K562 (cell line): ENCODE results near the gene TMEM260. TPM values are rescaled to one million over a fixed set of nuclear protein-coding genes. Genes with fewer than 3 reads are reported as not detected.

ENCODE experiments used
- ATAC-seq: fragments of 200-7000 bp; cut with Tn5 transposase; 3 replicates; pipeline ENCODE4 v1.9.1; 2020; ENCODE audit warnings: moderate library complexity
- BruUV-seq: library from RNA; stranded (reverse); fragments of 400-500 nt; replicated peaks from 2 replicates; lab custom pipeline; 2021; lab: Mats Ljungman, UMichigan
- CTCF ChIA-PET: fragments of 300-600 bp; formaldehyde crosslinking; extraction: SDS; loops from one replicate; lab custom pipeline; 2021; ENCODE audit warnings: low intra/inter-chr PET ratio; lab: Yijun Ruan, JAX
- POLR2A ChIA-PET: fragments of 300-600, 350-650 bp; sonication (Branson Sonifier 250); formaldehyde crosslinking; extraction: SDS; loops from one replicate; lab custom pipeline; 2021; ENCODE audit warnings: antibody characterized with exemption, inconsistent platforms; lab: Yijun Ruan, JAX
- DNase-seq, 4 experiments: peaks; one replicate each; pipeline versions ENCODE4 v3.0.0 to v3.0.0-alpha.2; 2011 to 2018; ENCODE audit warnings: low spot score in 3 of 4, mixed read lengths in 3 of 4; ENCODE audit errors: extremely low read depth in 1 of 4
- FAIRE-seq: peaks from 2 replicates; lab custom pipeline; 2011; peaks lifted over from hg19 to GRCh38; lab: Jason Lieb, UNC
- H2AFZ ChIP-seq: 2 replicates; pipeline ENCODE4 v1.6.0; 2011; ENCODE audit warnings: low read depth, low read length, control low read depth, inconsistent platforms
- H3K27ac ChIP-seq: fragments of 200-600 bp; 3 replicates; pipeline ENCODE4 v1.8.0; 2011; ENCODE audit warnings: low read depth, mild to moderate bottlenecking, control low read depth, inconsistent platforms, low read length, moderate library complexity, mixed read lengths; ENCODE audit errors: extremely low read depth
- H3K27me3 ChIP-seq, 2 experiments: fragments of 300-600 bp in 1 of 2; 2 replicates in 1 of 2; 3 replicates in 1 of 2; pipeline versions ENCODE4 v1.6.0 to v1.8.0; 2011; ENCODE audit warnings: inconsistent platforms in 2 of 2, low read length in 2 of 2, mild to moderate bottlenecking in 1 of 2, mixed read lengths in 1 of 2, moderate library complexity in 1 of 2; ENCODE audit not compliant: control insufficient read depth in 2 of 2, insufficient read depth in 2 of 2
- H3K36me3 ChIP-seq: fragments of 300-600 bp; 3 replicates; pipeline ENCODE4 v1.8.0; 2011; ENCODE audit warnings: mild to moderate bottlenecking, low read length, inconsistent platforms; ENCODE audit not compliant: control insufficient read depth, insufficient read depth
- H3K4me1 ChIP-seq, 2 experiments: fragments of 200-600 bp in 1 of 2; replicated peaks in 1 of 2; 2 replicates in 1 of 2; 3 replicates in 1 of 2; pipeline versions ENCODE4 v1.5.1 to v1.8.0; 2011; ENCODE audit warnings: inconsistent platforms in 2 of 2, low read length in 2 of 2, mild to moderate bottlenecking in 1 of 2, mixed read lengths in 1 of 2, moderate library complexity in 1 of 2; ENCODE audit not compliant: control insufficient read depth in 2 of 2, insufficient read depth in 2 of 2
- H3K4me2 ChIP-seq: 2 replicates; pipeline ENCODE4 v1.6.1; 2011; ENCODE audit warnings: low read length, control low read depth, inconsistent platforms, mixed read lengths; ENCODE audit not compliant: insufficient read depth
- H3K4me3 ChIP-seq: fragments of 200-600 bp; sonication (generic), shearing (Covaris generic); 2 replicates; pipeline ENCODE4 v1.5.1; 2016; ENCODE audit warnings: control low read depth, inconsistent platforms
- H3K79me2 ChIP-seq: fragments of 200-600 bp; 3 replicates; pipeline ENCODE4 v1.8.0; 2011; ENCODE audit warnings: low read length, inconsistent platforms; ENCODE audit not compliant: control insufficient read depth, insufficient read depth
- H3K9ac ChIP-seq, 2 experiments: 2 replicates each; pipeline versions ENCODE4 v1.6.0 to v1.6.1; 2011; ENCODE audit warnings: low read depth in 2 of 2, low read length in 2 of 2, control low read depth in 1 of 2, inconsistent platforms in 1 of 2, mild to moderate bottlenecking in 1 of 2, mixed read lengths in 1 of 2; ENCODE audit not compliant: insufficient read depth in 1 of 2
- H3K9me1 ChIP-seq: one replicate; pipeline ENCODE4 v1.6.0; 2011; ENCODE audit warnings: inconsistent platforms, mild to moderate bottlenecking, low read length, moderate library complexity; ENCODE audit not compliant: control insufficient read depth, insufficient read depth
- H3K9me3 ChIP-seq: replicated peaks from 2 replicates; pipeline ENCODE4 v1.5.1; 2011; ENCODE audit warnings: low read depth, low read length, inconsistent platforms; ENCODE audit not compliant: control insufficient read depth, insufficient read depth
- H4K20me1 ChIP-seq: replicated peaks from 2 replicates; pipeline ENCODE4 v1.6.1; 2011; ENCODE audit warnings: low read length, inconsistent platforms, mixed read lengths; ENCODE audit not compliant: control insufficient read depth, insufficient read depth
- MAFF ChIP-seq: IDR thresholded peaks from 2 replicates; pipeline ENCODE4 v1.6.1; 2012; ENCODE audit warnings: low read length, improper control_type of control experiment
- MAFK ChIP-seq: IDR thresholded peaks from 2 replicates; pipeline ENCODE4 v1.6.1; 2011; ENCODE audit warnings: low read length, improper control_type of control experiment
- ZNF316 ChIP-seq: fragments of 450-650 bp; IDR thresholded peaks from 2 replicates; pipeline ENCODE4 v1.6.1; 2016
- ZNF444 ChIP-seq: fragments of 250-450 bp; sonication (Bioruptor Pico); IDR thresholded peaks from 2 replicates; pipeline ENCODE4 v1.4.0; 2020; ENCODE audit warnings: mild to moderate bottlenecking, moderate library complexity
- WGBS: fragments of 100-300 bp; shearing (Covaris generic); methylation state at CpG from one replicate; pipeline ENCODE4 v1.1.6; 2016; ENCODE audit warnings: low coverage, mixed read lengths; ENCODE audit not compliant: insufficient coverage; ENCODE audit errors: missing lambda C conversion rate; 5-methylcytosine and 5-hydroxymethylcytosine counted together
- in situ Hi-C: fragments of 300-500 bp; cut with MboI; formaldehyde crosslinking; loops from 4 replicates; pipeline ENCODE4 v1.15.0; 2018; ENCODE audit warnings: inconsistent platforms, mixed read lengths
- intact Hi-C: fragments of 100-400 bp; cut with micrococcal nuclease; formaldehyde crosslinking; loops from 2 replicates; pipeline ENCODE4 v1.14.2; 2022
- polyA plus RNA-seq, 8 experiments: library from polyadenylated mRNA; depleted of rRNA in 4 of 8; stranded (reverse) in 5 of 8; unstranded in 3 of 8; fragments of >200 nt; fragmentation: Nextera tagmentation in 2 of 8; fragmentation: Illumina TruSeq in 1 of 8; extraction: Ambion mirVana in 2 of 8; extraction: Trizol in 1 of 8; gene quantifications; 2 replicates each; pipeline versions ENCODE4 v1.2.1 to v1.2.3, GENCODE V29; 2011 to 2014; ENCODE audit warnings: inconsistent platforms in 1 of 8, missing spikeins in 1 of 8
- total RNA-seq, 7 experiments: library from RNA; depleted of rRNA in 6 of 7; stranded (reverse); fragments of >200 nt in 6 of 7; fragmentation: Illumina TruSeq in 2 of 7; extraction: Trizol in 2 of 7; gene quantifications; 2 replicates each; pipeline versions ENCODE4 v1.2.1 to v1.2.3, GENCODE V29; 2011 to 2021; ENCODE audit warnings: low replicate concordance in 1 of 7
- TF ChIP-seq, protein P1 (sequence below): fragments of 150-350 bp; conservative IDR thresholded peaks from 2 replicates; pipeline ENCODE4 v1.6.1; 2014; ENCODE audit warnings: low read length
- TF ChIP-seq, protein P2 (sequence below): IDR thresholded peaks from 2 replicates; pipeline ENCODE4 v1.6.1; 2011; ENCODE audit warnings: borderline replicate concordance, low read depth, mild to moderate bottlenecking, moderate library complexity, low read length; ENCODE audit not compliant: insufficient read depth, poor library complexity, severe bottlenecking
- TF ChIP-seq, protein P3 (sequence below): fragments of 450-650 bp; IDR thresholded peaks from 2 replicates; pipeline ENCODE4 v1.6.1; 2017; ENCODE audit warnings: antibody characterized with exemption

Gene TMEM260
- total and polyA plus RNA-seq, 9 of the 15 experiments (the other 6 are each of a cell fraction or from before 2014, with no cell fraction given): 2.2 to 9.4 (median 6.0) TPM

DNA sequence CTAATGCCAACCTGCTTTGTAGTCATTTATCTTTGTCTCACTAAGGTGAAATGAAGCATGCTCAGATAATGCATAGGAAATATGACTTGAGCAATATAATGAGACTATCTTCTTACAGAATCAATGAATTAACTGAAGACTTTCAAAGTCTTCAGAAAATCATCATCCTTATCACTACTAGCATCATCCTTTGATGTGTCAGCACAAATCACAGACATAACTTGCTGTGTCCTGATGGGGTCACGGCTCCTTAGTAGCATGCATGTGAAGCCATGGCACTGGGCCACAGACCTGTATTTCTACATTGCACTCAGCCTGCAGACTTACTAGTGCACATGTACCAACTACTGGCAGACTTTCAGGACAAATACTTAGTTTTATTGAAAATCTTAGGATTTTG is 18.9 kb downstream of the TMEM260 start:
- in situ Hi-C loops: no loop called here
- no peaks in the 10 kb centered on the region for H3K9me3 ChIP-seq
- TF ChIP-seq, protein P1, sequence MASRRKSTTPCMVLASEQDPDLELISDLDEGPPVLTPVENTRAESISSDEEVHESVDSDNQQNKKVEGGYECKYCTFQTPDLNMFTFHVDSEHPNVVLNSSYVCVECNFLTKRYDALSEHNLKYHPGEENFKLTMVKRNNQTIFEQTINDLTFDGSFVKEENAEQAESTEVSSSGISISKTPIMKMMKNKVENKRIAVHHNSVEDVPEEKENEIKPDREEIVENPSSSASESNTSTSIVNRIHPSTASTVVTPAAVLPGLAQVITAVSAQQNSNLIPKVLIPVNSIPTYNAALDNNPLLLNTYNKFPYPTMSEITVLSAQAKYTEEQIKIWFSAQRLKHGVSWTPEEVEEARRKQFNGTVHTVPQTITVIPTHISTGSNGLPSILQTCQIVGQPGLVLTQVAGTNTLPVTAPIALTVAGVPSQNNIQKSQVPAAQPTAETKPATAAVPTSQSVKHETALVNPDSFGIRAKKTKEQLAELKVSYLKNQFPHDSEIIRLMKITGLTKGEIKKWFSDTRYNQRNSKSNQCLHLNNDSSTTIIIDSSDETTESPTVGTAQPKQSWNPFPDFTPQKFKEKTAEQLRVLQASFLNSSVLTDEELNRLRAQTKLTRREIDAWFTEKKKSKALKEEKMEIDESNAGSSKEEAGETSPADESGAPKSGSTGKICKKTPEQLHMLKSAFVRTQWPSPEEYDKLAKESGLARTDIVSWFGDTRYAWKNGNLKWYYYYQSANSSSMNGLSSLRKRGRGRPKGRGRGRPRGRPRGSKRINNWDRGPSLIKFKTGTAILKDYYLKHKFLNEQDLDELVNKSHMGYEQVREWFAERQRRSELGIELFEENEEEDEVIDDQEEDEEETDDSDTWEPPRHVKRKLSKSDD: no peak
- TF ChIP-seq MAFF: 0 out of 2 replicates have a peak, but pooled peaks have one; percentile 16
- peak; percentile 57 for TF ChIP-seq ZNF316
- TF ChIP-seq, protein P2, sequence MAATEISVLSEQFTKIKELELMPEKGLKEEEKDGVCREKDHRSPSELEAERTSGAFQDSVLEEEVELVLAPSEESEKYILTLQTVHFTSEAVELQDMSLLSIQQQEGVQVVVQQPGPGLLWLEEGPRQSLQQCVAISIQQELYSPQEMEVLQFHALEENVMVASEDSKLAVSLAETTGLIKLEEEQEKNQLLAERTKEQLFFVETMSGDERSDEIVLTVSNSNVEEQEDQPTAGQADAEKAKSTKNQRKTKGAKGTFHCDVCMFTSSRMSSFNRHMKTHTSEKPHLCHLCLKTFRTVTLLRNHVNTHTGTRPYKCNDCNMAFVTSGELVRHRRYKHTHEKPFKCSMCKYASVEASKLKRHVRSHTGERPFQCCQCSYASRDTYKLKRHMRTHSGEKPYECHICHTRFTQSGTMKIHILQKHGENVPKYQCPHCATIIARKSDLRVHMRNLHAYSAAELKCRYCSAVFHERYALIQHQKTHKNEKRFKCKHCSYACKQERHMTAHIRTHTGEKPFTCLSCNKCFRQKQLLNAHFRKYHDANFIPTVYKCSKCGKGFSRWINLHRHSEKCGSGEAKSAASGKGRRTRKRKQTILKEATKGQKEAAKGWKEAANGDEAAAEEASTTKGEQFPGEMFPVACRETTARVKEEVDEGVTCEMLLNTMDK: no peak
- TF ChIP-seq MAFK: 0 out of 2 replicates have a peak, but pooled peaks have one; percentile 21
- TF ChIP-seq, protein P3, sequence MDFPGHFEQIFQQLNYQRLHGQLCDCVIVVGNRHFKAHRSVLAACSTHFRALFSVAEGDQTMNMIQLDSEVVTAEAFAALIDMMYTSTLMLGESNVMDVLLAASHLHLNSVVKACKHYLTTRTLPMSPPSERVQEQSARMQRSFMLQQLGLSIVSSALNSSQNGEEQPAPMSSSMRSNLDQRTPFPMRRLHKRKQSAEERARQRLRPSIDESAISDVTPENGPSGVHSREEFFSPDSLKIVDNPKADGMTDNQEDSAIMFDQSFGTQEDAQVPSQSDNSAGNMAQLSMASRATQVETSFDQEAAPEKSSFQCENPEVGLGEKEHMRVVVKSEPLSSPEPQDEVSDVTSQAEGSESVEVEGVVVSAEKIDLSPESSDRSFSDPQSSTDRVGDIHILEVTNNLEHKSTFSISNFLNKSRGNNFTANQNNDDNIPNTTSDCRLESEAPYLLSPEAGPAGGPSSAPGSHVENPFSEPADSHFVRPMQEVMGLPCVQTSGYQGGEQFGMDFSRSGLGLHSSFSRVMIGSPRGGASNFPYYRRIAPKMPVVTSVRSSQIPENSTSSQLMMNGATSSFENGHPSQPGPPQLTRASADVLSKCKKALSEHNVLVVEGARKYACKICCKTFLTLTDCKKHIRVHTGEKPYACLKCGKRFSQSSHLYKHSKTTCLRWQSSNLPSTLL: no peak
- TF ChIP-seq ZNF444 (CRISPR knock-in tag): no peak
- no peak for DNase-seq
- WGBS: 82% methylated on average over 1 of the region's 1 CpG
- H3K4me2 ChIP-seq: no peak overlapping the region
- H2AFZ ChIP-seq: no peak overlapping the region
- H3K4me3 ChIP-seq: no peak overlapping the region
- no peaks in the 10 kb centered on the region for H4K20me1 ChIP-seq
- intact Hi-C loops: no loop called here
- H3K9me1 ChIP-seq: no peaks in the 10 kb centered on the region
- H3K9ac ChIP-seq: no peak overlapping the region
- H3K79me2 ChIP-seq: no peaks in the 10 kb centered on the region
- ChIA-PET CTCF (no interaction called here), POLR2A (interaction anchor here (1.4 kb wide), 1 partner anchor 10 kb away, joined by 4 read pairs; no protein-coding TSS in a partner anchor)
- no peaks in the 10 kb centered on the region for H3K27me3 ChIP-seq
- no peak for ATAC-seq
- no peak for FAIRE-seq
- no peaks in the 10 kb centered on the region for H3K4me1 ChIP-seq
- H3K27ac ChIP-seq: no peak overlapping the region
- H3K36me3 ChIP-seq: no peaks in the 10 kb centered on the region
- BruUV-seq: no TSS peak
